Fibroblast of lung (primary cell): ENCODE results near the gene LRRC26. TPM values are rescaled to one million over a fixed set of nuclear protein-coding genes. Genes with fewer than 3 reads are reported as not detected.

Source experiments
- DNase-seq, 2 donors: peaks; one replicate each; pipeline versions ENCODE4 v3.0.0 to v3.0.0-alpha.2; 2010; ENCODE audit warnings: low read depth in 2 of 2
- H2AFZ ChIP-seq: 2 replicates; pipeline ENCODE4 v1.5.1; 2012; ENCODE audit warnings: low read length, control low read depth, inconsistent platforms
- H3K27ac ChIP-seq: 2 replicates; pipeline ENCODE4 v1.5.1; 2011; ENCODE audit warnings: low read length, control low read depth; ENCODE audit not compliant: insufficient read depth
- H3K27me3 ChIP-seq: 2 replicates; pipeline ENCODE4 v1.5.1; 2011; ENCODE audit warnings: mild to moderate bottlenecking, low read length; ENCODE audit not compliant: control insufficient read depth, insufficient read depth
- H3K36me3 ChIP-seq: 2 replicates; pipeline ENCODE4 v1.5.1; 2011; ENCODE audit warnings: low read length; ENCODE audit not compliant: control insufficient read depth, insufficient read depth
- H3K4me1 ChIP-seq: 2 replicates; pipeline ENCODE4 v1.5.1; 2011; ENCODE audit warnings: low read length; ENCODE audit not compliant: control insufficient read depth, insufficient read depth; ENCODE audit errors: extremely low read depth
- H3K4me2 ChIP-seq: 2 replicates; pipeline ENCODE4 v1.5.1; 2011; ENCODE audit warnings: low read length, control low read depth; ENCODE audit not compliant: insufficient read depth; ENCODE audit errors: extremely low read depth
- H3K4me3 ChIP-seq, 4 experiments: fragments of 200-600 bp in 1 of 4; sonication (generic) in 1 of 4; replicated peaks in 1 of 4; 2 replicates each; pipeline ENCODE4 v1.5.1; 2011 to 2016; ENCODE audit warnings: low read length in 4 of 4, low read depth in 3 of 4, mild to moderate bottlenecking in 3 of 4, control low read depth in 2 of 4, inconsistent platforms in 1 of 4, mixed read lengths in 1 of 4; ENCODE audit not compliant: insufficient read depth in 1 of 4; ENCODE audit errors: control extremely low read depth in 1 of 4
- H3K79me2 ChIP-seq: 2 replicates; pipeline ENCODE4 v1.5.1; 2012; ENCODE audit warnings: mild to moderate bottlenecking, low read length, inconsistent platforms; ENCODE audit not compliant: control insufficient read depth, insufficient read depth
- H3K9ac ChIP-seq: 2 replicates; pipeline ENCODE4 v1.5.1; 2011; ENCODE audit warnings: mild to moderate bottlenecking, low read length, control low read depth; ENCODE audit not compliant: insufficient read depth
- H3K9me3 ChIP-seq: 2 replicates; pipeline ENCODE4 v1.5.1; 2012; ENCODE audit warnings: low read depth, low read length; ENCODE audit not compliant: control insufficient read depth, insufficient read depth
- H4K20me1 ChIP-seq: 2 replicates; pipeline ENCODE4 v1.5.1; 2011; ENCODE audit warnings: low read length; ENCODE audit not compliant: control insufficient read depth, insufficient read depth; ENCODE audit errors: extremely low read depth
- EZH2 ChIP-seq: IDR thresholded peaks from 2 replicates; pipeline ENCODE4 v1.5.1; 2012; ENCODE audit warnings: low read length, control low read depth, mild to moderate bottlenecking; ENCODE audit errors: missing control alignments
- polyA plus RNA-seq, 2 donors: library from polyadenylated mRNA; depleted of rRNA in 1 of 2; stranded (reverse) in 1 of 2; unstranded in 1 of 2; fragments of >200 nt; gene quantifications; 2 replicates each; pipeline ENCODE4 v1.2.1, GENCODE V29; 2011 to 2012; ENCODE audit warnings: missing spikeins in 1 of 2
- total RNA-seq: library from RNA; depleted of rRNA; stranded (reverse); fragments of >200 nt; gene quantifications from 2 replicates; pipeline ENCODE4 v1.2.1, GENCODE V29; 2014
- TF ChIP-seq, protein P1 (sequence below), 2 donors: IDR thresholded peaks in 1 of 2; conservative IDR thresholded peaks in 1 of 2; 1 replicate in 1 of 2; 2 replicates in 1 of 2; pipeline ENCODE4 v1.5.1; 2011 to 2012; ENCODE audit warnings: low read length in 2 of 2, control low read depth in 1 of 2, inconsistent platforms in 1 of 2, low read depth in 1 of 2, mild to moderate bottlenecking in 1 of 2

LRRC26 gene
- total and polyA plus RNA-seq, 2 donors (not counting 1 experiment from before 2014, with no cell fraction given): not detected

DNA sequence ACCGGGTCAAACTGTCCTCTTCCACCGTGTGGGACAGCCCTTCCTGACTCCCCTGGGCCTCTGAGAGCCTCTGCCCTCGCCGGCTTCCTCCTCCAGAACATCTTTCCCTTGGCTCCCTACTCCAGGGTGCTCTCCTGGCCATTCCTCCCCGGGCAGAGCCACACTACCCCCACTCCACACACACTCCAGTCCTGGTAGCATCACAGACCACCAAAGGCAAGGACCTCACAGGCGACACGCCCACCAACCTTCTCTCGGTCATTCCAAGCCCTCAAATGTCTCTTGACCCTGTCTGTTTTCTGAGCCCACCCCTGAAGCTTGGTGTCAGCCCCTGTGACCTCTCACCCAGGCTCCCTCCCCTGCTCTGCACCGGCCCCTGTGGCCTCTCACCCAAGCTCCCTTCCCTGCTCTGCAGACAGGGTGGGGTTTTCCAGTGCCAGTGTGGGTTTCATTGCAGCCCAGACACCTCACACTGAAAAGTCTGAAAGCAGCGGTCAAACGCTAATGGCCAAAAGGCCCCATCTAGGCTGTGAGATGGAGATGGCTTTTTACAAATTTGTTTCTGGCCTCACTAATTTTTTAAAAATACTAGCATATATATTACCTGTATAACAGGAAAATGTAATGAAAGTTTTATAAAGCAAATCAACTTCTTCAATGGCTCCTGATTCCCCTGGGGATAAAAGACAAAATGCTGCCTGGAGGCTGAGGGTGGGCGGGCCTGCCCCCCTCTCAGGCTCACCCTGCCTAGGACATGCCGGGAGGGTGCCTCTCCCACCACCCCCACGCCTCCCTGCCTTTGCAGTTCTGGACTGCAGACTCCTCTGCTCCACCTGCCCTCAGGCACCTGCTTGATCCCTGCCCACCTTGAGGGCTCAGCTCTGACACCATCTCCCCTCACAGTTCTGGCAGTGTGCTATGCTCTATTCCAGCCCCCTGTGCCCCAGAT is 10.5 kb downstream of the LRRC26 start:
- no peak for DNase-seq
- Histone ChIP-seq H4K20me1 (no peaks in the 10 kb centered on the region), H3K4me2 (no peak overlapping the region), H3K27me3 (peaks cover 38% of the 10 kb centered on the region), H2AFZ (no peak overlapping the region), H3K27ac (no peak overlapping the region), H3K36me3 (no peaks in the 10 kb centered on the region), H3K4me3 (no peak overlapping the region), H3K9me3 (no peaks in the 10 kb centered on the region), H3K4me1 (no peaks in the 10 kb centered on the region), H3K9ac (no peak overlapping the region), H3K79me2 (no peaks in the 10 kb centered on the region)
- TF ChIP-seq, protein P1, sequence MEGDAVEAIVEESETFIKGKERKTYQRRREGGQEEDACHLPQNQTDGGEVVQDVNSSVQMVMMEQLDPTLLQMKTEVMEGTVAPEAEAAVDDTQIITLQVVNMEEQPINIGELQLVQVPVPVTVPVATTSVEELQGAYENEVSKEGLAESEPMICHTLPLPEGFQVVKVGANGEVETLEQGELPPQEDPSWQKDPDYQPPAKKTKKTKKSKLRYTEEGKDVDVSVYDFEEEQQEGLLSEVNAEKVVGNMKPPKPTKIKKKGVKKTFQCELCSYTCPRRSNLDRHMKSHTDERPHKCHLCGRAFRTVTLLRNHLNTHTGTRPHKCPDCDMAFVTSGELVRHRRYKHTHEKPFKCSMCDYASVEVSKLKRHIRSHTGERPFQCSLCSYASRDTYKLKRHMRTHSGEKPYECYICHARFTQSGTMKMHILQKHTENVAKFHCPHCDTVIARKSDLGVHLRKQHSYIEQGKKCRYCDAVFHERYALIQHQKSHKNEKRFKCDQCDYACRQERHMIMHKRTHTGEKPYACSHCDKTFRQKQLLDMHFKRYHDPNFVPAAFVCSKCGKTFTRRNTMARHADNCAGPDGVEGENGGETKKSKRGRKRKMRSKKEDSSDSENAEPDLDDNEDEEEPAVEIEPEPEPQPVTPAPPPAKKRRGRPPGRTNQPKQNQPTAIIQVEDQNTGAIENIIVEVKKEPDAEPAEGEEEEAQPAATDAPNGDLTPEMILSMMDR (conservative IDR thresholded peaks at IDR 0.05 in 1 of 2, IDR thresholded peaks at IDR 0.05 in 1 of 2; ENCODE audit: low read depth in 1 of 2, low read length in 2 of 2): no peak
- TF ChIP-seq EZH2: peak; percentile 20

- TF ChIP-seq, protein P1 (conservative IDR thresholded peaks at IDR 0.05 in 1 of 2, IDR thresholded peaks at IDR 0.05 in 1 of 2; ENCODE audit: low read depth in 1 of 2, low read length in 2 of 2): no peak
- TF ChIP-seq EZH2: no peak
- no peaks in the 10 kb centered on the region for H3K36me3 ChIP-seq
Measured at GRCh38 chr9:137158625-137159024, 11.2 kb downstream of the LRRC26 start.

GRCh38 chr9:137157618-137158415 is 12.0 kb downstream of the LRRC26 start:
- Histone ChIP-seq H3K4me1 (no peaks in the 10 kb centered on the region), H3K27me3 (peaks cover 26% of the 10 kb centered on the region), H3K9ac (no peak overlapping the region), H3K36me3 (no peaks in the 10 kb centered on the region), H3K4me2 (no peak overlapping the region), H3K79me2 (no peaks in the 10 kb centered on the region), H2AFZ (no peak overlapping the region), H3K4me3 (no peak overlapping the region), H3K27ac (no peak overlapping the region), H3K9me3 (no peaks in the 10 kb centered on the region), H4K20me1 (no peaks in the 10 kb centered on the region)
- TF ChIP-seq, protein P1 (conservative IDR thresholded peaks at IDR 0.05 in 1 of 2, IDR thresholded peaks at IDR 0.05 in 1 of 2; ENCODE audit: low read depth in 1 of 2, low read length in 2 of 2): no peak
- no peak for TF ChIP-seq EZH2
- no peak for DNase-seq

More at GRCh38 chr9:137158625-137159024, 11.2 kb downstream of the LRRC26 start:
- Histone ChIP-seq H3K4me3 (no peak overlapping the region), H3K79me2 (no peaks in the 10 kb centered on the region), H3K27me3 (peaks cover 32% of the 10 kb centered on the region), H3K27ac (no peak overlapping the region), H2AFZ (no peak overlapping the region), H4K20me1 (no peaks in the 10 kb centered on the region), H3K4me2 (no peak overlapping the region), H3K9ac (no peak overlapping the region), H3K4me1 (no peaks in the 10 kb centered on the region), H3K9me3 (no peaks in the 10 kb centered on the region)
- no peak for DNase-seq
